Measurements from ENCODE around the gene ANKEF1. TPM values are rescaled to one million over a fixed set of nuclear protein-coding genes. Genes with fewer than 3 reads are reported as not detected.

The ANKEF1 gene
- total and polyA plus RNA-seq, 10 of the 15 experiments (the other 5 are each of a cell fraction or from before 2014, with no cell fraction given) = 0.04 to 3.0 (median 0.89) TPM

GRCh38 chr20:10020937-10021336, 13.8 kb upstream of the ANKEF1 start:
- no peak overlapping the region for H2AFZ ChIP-seq (ENCODE audit: control insufficient read depth, low read depth, low read length)
- FAIRE-seq = peak; percentile 7
- in situ Hi-C loops (cut with MboI) = no loop called here
- no peak overlapping the region for H3K4me2 ChIP-seq (ENCODE audit: control insufficient read depth, insufficient read depth)
- DNase-seq (ENCODE audit: low read depth, low spot score) = no peak
- H4K20me1 ChIP-seq (ENCODE audit: control insufficient read depth, insufficient read depth) = no peaks in the 10 kb centered on the region
- intact Hi-C loops (cut with micrococcal nuclease; ENCODE audit: unreplicated experiment) = no loop called here
- H3K9me3 ChIP-seq (replicated peaks; ENCODE audit: control insufficient read depth, insufficient read depth, low read length) = no peaks in the 10 kb centered on the region
- 14% methylated on average over 2 of the region's 2 CpGs for WGBS (ENCODE audit: insufficient coverage, insufficient replicate concordance, low lambda C conversion rate, missing lambda C conversion rate)
- ChIA-PET SMC1A (ENCODE audit: uncharacterized antibody, unreplicated experiment) (no interaction called here), RAD21 (ENCODE audit: unreplicated experiment) (no interaction called here), POLR2A (no interaction called here), CTCF (no interaction called here)
- TF ChIP-seq ZNF217 (IDR thresholded peaks at IDR 0.05) (no peak), EED (IDR thresholded peaks at IDR 0.05; ENCODE audit: low read depth) (no peak), NRF1 (conservative IDR thresholded peaks at IDR 0.05; ENCODE audit: low read depth, low read length) (no peak), ZSCAN29 (IDR thresholded peaks at IDR 0.05) (no peak), STAT3 (IDR thresholded peaks at IDR 0.05; ENCODE audit: low read depth, low read length) (no peak), TCF3 (IDR thresholded peaks at IDR 0.05; ENCODE audit: borderline replicate concordance, insufficient read depth, low read depth, low read length) (no peak), POLR2A (IDR thresholded peaks at IDR 0.05; ENCODE audit: low read depth, low read length) (no peak), PBX3 (IDR thresholded peaks at IDR 0.05; ENCODE audit: insufficient replicate concordance, low read depth, low read length) (no peak), PKNOX1 (IDR thresholded peaks at IDR 0.05) (no peak), CHD1 (IDR thresholded peaks at IDR 0.05; ENCODE audit: low read depth, low read length) (no peak), E2F8 (IDR thresholded peaks at IDR 0.05; ENCODE audit: low read depth, partially characterized antibody) (no peak)
- no TSS peak for BruUV-seq (replicated peaks)
- H3K27me3 ChIP-seq (replicated peaks in 1 of 2; ENCODE audit: control insufficient read depth in 2 of 2, insufficient read depth in 2 of 2, low read length in 1 of 2) = no peaks in the 10 kb centered on the region
- H3K4me3 ChIP-seq = no peak overlapping the region
- no peaks in the 10 kb centered on the region for H3K4me1 ChIP-seq (ENCODE audit: control insufficient read depth, insufficient read depth, low read length)
- no peak overlapping the region for H3K27ac ChIP-seq (ENCODE audit: control insufficient read depth, insufficient read depth)
- no peaks in the 10 kb centered on the region for H3K79me2 ChIP-seq (ENCODE audit: control insufficient read depth, insufficient read depth, low read length)
- H3K9ac ChIP-seq (ENCODE audit: control insufficient read depth, insufficient read depth, low read length) = no peak overlapping the region
- ATAC-seq = no peak
- no peaks in the 10 kb centered on the region for H3K36me3 ChIP-seq (ENCODE audit: control insufficient read depth in 2 of 2, insufficient read depth in 2 of 2, low read length in 1 of 2)

Data from GM12878 (cell line).